ENCODE results near the gene ZFYVE9.

The ZFYVE9 gene

DNA sequence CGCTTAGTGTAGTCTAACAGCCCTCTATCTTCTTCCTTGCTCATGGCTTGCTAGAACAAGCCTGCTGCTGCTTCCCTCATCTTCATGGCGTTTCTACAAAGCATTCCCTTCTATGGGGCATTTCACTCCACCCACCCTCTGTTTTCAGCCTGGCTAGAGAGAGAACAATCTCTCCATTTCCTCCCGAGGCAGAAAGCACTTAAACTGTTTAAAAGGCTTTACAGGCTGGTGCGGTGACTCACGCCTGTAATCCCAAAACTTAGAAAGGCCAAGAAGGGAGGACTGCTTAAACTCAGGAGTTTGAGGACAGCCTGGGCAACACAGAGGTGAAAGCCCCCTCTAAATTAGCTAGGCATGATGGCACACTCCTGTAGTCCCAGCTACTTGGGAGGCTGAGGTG lies 244.6 kb downstream of the ZFYVE9 start:
- Mint-ChIP-seq H3K4me1 (ENCODE audit: low read depth in 2 of 2) (no peaks in the 10 kb centered on the region), H3K4me3 (no peak overlapping the region), H3K27me3 (no peaks in the 10 kb centered on the region), H3K27ac (no peak overlapping the region), H3K36me3 (ENCODE audit: insufficient read depth) (no peaks in the 10 kb centered on the region), H3K9me3 (no peaks in the 10 kb centered on the region)
- ATAC-seq (replicated peaks) (no peak), DNase-seq (no peak)

DNA sequence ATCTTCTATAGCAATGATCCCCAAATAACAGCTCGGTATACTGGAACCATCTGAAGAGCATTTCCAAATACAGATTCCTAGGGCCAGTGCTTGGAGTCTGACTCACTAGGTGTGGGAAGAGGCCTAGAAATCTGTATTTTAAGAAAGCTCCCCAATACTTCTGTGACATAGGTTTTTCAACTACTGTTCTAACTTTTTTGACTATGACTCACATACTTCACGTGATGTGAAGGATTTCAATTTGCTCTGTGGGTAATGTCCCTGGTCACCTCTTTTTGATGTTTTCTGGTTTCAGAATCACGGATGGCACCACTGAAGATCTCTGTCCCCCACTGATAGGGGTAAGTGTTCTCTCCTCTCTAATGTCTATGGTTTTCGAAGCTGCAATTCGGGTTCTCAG lies 251.3 kb downstream of the ZFYVE9 start:
- no peak overlapping the region for H3K27ac Mint-ChIP-seq
- H3K36me3 Mint-ChIP-seq (ENCODE audit: insufficient read depth) = no peaks in the 10 kb centered on the region
- DNase-seq (no peak), ATAC-seq (replicated peaks) (no peak)
- H3K4me1 Mint-ChIP-seq (ENCODE audit: low read depth in 2 of 2) = no peaks in the 10 kb centered on the region
- H3K9me3 Mint-ChIP-seq = no peaks in the 10 kb centered on the region
- no peak overlapping the region for H3K4me3 Mint-ChIP-seq
- no peaks in the 10 kb centered on the region for H3K27me3 Mint-ChIP-seq
